NCI-H1930 (cell line): ENCODE measurements around the gene ICAM5.
"Not testable (repeated sequence)": the region's sequence is repeated elsewhere in the genome, so short reads cannot be mapped to it uniquely, and the experiment has no call there.

Experiments used
- DNase-seq, 2 experiments: peaks; one replicate each; lab custom pipeline; 2025; lab: John Stamatoyannopoulos, UW

ICAM5 gene

GRCh38 chr19:10318807-10319682, 29.3 kb downstream of the ICAM5 start:
- no peak for DNase-seq

- DNase-seq, result no peak
Measured at GRCh38 chr19:10320602-10321416, 31.1 kb downstream of the ICAM5 start.

DNA sequence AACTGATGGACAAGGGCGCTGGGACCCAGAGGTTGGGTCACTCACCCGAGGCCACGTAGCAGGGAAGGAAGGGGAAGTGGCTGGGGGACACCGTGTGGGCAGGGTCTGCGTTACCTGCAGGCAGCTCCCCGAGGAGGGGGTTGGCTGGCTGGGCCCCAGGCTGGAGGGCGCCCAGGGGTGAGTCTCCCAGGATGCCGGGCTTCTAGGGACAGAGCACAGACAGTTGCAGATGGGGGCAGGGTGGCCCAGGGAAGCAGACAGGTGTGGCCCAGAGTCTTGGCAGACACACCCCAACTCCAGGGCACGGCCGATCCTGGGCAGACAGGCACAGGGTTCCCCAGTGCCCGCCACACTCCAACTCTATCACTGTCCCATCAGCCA, 31.7 kb downstream of the ICAM5 start:
- DNase-seq, result no peak

DNA sequence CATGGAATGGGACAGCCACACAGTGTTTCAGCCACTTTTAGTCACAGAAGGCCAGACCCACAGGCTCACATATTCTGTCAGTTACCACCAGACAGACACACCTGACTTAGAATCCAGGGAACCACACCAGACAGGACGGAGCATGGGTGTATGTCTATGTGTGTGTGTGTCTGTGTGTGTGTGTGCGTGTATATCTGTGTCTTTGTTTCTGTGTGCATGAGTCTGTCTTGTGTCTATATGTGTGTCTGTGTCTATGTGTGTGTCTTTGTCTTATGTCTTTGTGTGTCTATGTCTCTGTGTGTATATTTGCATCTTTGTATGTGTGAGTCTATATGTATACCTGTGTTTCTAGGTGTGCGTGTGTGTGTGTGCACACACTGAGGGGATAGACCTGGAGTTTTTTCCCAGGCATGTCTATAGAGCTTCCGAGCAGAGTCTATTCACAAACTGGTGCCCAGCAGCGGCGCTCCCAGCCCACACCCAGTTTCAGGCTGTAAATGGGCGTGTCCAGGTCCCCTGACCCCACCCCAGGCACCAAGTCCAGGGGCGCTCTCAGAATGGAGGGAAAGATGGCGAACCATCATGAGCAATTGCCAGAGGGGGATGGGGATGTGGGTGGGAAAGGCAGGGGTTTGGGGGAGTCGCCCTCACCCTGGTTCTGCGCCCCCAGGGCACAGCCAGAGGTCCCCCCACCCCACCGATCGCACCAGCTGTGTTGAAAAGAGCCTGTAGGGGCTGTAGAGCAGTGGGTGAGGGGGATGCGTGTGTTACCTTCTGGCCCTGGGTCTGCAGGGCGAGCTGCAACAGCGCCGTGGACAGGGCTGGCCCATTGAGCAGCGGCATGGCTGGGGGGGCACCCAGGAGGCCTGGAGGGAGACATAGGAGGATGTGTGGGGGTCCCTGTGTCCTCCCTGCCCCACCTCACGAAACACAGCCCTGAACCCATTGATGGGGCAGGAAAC, 32.4 kb downstream of the ICAM5 start:
- no peak for DNase-seq

- DNase-seq, result no peak
Measured at GRCh38 chr19:10325732-10326131, 36.0 kb downstream of the ICAM5 start.

GRCh38 chr19:10327793-10328192, 38.0 kb downstream of the ICAM5 start:
- no peak for DNase-seq

- no peak for DNase-seq
Measured at GRCh38 chr19:10328558-10329429, 39.0 kb downstream of the ICAM5 start.

- DNase-seq, result no peak
Measured at GRCh38 chr19:10329555-10329954, 39.8 kb downstream of the ICAM5 start.

GRCh38 chr19:10332158-10332964, 42.6 kb downstream of the ICAM5 start:
- DNase-seq, result no peak

DNA sequence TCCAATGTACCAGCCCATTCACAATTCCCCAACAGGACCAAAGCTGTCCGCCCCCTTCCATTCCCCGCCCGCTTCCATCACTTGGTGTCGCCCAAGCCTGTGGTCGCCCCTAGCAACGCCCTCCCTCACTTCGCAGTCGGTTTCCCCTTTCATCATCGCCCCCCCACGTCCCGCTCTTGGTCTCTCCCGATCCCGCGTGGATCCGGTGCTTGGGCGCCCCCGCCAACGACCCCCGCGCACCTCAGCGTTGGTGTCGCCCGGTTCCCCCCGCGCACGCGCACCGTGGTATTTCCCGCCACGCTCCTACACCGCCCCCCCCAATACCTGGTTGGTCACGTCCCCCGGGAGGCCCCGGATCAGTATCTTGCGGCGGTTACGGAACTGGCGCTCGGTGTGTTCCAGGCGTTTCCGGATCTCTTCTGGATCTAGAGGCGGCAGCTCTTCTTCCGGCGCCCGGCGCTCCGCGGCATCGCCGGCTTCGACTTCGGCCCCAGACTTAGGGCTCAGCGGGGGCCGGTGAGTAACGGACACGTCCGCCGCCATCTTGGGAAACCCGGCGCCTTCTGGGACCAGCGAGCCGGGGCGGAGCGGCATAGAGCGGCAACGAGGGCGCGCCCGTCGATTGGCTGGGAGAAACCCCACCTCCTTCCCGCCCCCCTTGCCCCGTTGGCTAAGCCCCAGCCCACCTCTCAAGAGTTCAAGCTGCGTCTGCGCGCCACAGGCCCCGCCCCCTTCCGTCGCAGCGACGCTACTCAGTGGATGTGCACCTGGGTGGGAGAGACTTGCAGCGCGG, 43.4 kb downstream of the ICAM5 start, which contains the start of gene RAVER1:
Gene RAVER1, minus strand, starts transcription at position 565 of the 793 bp plus-strand sequence. Its CDS starts 22 bp downstream, at position 543.
- peak; percentile 83 to 91 for DNase-seq

DNA sequence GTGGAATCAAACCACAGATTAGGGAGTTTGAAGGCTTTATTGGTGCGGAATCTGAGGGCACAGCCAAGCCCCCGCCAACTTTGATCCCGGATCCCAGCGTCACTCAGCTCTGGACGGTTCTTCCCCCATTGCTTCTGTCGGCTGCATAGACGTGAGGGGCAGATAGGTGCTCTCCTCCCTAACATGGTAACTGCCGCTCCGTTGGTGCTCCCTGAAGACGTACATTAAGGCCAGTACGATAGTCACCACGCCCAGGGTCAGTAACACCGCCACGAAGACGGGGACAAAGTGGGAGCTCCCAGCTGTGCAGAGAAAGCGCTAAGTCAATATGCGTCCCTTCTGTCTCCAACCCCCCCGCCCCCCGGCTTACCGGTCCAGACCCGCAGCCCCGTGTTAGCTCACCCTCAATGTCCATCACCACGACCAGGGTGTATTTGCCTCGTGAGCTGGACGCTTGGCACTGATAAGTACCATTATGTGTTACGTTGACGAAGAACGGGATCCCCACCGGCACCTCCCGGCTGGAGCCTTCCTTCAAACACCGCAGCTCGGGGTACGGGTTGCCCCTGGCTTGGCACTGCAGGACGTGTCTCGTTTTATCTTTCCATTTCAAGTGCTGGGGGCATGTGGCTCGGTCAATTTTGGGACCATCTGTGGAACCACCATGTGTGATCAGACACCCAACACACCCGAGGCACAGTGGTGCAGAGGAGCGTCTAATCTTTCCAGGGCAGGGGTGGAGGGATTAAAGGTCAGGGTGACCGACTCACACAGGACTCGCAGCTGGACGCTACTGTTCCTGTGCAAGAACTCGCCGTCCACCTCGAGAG, 44.2 kb downstream of the ICAM5 start:
- no peak for DNase-seq

DNA sequence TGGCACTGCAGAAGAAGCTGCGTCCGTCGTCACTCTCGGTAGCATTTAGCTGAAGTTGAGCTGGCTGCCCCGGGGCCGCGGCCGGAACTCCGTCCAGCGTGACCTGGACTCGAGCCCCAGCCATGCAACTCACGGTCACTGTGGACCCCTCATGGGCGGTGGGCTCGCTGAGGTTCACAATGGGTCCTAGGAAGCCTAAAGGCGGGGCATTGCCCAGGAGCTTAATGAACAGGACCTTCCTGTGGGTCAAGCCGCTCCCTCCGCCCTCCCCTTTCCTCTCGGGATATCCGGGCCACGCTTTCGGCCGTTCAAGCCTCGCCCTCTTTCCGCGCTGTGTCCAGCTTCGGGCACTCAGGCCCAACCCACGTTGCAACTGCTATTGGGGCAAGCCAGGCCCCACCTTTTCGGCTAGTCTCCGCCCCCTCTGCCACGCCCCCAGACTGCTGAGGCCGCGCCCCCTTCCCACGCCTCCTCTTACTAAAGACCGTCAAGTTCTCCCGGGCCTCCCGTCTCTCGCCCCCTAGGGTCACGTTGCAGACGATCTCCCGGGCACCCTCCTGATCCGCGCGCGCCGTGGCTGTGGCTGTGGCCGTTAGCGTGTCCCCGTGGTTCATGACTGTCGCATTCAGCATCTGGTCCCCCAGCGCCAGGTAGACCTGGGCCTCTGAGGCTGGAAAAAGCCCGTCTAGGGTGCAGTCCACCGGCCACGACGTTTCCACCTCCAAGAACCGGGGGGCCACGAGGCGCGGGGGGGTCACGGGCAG, 45.0 kb downstream of the ICAM5 start:
- peak; percentile 20 to 27 for DNase-seq

GRCh38 chr19:10335352-10335985, 45.7 kb downstream of the ICAM5 start:
- DNase-seq, result no peak

GRCh38 chr19:10336725-10337124, 47.0 kb downstream of the ICAM5 start:
- DNase-seq, result not testable (repeated sequence)

- no peak for DNase-seq
Measured at GRCh38 chr19:10338940-10339339, 49.2 kb downstream of the ICAM5 start.

DNA sequence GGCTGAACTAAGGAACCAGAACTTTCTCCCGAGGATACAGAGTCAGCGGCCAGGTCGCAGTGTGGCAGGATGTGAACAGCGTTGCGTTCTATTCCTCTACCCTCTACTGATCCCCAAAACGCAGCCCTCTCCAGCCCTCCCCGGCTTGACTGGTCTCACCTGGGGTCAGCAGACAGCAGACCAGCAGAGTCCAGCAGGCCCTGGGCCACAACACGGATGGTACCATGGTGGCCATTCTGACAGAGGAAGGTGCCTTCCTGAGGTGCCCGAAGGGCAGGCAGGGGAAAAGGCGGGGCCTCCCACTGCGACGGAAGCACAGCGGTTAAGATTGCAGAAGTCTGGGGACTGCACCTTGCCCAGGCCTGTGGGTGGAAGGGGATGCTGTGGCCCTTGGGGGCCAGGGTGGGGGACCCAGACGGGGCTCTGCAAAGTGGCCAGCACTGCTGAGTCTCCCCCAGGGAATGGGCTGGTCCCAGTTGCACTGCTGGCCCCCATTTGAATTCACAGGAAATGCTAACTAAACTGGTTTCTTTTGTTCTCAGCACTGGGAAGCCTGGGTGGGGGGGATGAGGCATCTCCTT, 49.7 kb downstream of the ICAM5 start, which contains the start of gene ICAM3:
Gene ICAM3, minus strand, starts transcription at position 245 of the 581 bp plus-strand sequence. Its CDS starts 10 bp downstream, at position 235.
- no peak for DNase-seq
